ENCODE measurements around the gene TP53.
A peak's percentile ranks its signal among the peaks of the same experiment; 100 is the strongest.
"Not testable (repeated sequence)": the region's sequence is repeated elsewhere in the genome, so short reads cannot be mapped to it uniquely, and the experiment has no call there.

The TP53 gene

DNA sequence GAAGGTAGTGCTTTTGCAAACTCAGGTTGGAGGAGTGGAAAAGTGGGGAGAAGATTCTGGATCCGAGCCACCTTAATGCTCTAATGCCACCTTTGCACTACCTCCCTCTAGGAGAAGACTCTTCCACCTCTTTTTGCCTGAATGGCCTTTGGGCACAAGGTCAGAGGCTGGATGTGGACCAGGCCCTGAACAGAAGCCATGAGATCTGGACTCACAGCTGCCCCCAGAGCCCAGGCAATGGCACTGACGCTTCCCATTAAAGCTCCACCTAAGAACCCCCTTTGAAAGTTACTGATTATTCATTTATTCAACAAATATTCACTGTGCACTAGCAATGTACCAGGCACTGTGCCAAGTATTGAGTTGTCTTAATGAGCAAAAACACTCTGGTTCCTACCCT lies 54.2 kb downstream of the TP53 start:
- H3K36me3 Mint-ChIP-seq = no peaks in the 10 kb centered on the region
- H3K27ac Mint-ChIP-seq = no peak overlapping the region
- H3K4me3 Mint-ChIP-seq = no peak overlapping the region
- no peaks in the 10 kb centered on the region for H3K27me3 Mint-ChIP-seq
- no peaks in the 10 kb centered on the region for H3K9me3 Mint-ChIP-seq (ENCODE audit: low read depth)
- H3K4me1 Mint-ChIP-seq (ENCODE audit: low read depth) = peaks cover 2% of the 10 kb centered on the region

DNA sequence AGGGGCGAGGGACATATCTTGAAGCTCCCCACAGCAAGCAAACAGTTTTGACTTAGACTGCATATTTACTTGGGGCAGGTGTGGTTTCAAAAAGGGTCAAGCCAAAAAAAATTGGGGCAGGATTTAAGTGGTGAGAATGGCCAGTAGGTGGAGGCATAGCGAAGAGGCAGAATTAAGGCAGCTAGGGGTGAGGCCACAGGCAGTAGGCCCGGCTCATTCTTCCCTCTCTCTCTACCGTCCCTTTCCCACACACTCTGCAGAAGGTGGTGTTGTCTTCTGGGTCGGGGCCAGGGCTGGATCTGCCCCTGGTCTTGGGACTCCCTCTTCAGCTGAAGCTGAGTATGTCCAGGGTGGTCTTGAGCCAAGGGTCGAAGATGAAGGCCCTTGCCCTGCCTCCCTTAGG lies 54.8 kb downstream of the TP53 start:
- Mint-ChIP-seq H3K36me3 (no peaks in the 10 kb centered on the region), H3K27me3 (no peaks in the 10 kb centered on the region), H3K4me1 (ENCODE audit: low read depth) (peaks cover 4% of the 10 kb centered on the region), H3K4me3 (no peak overlapping the region), H3K27ac (no peak overlapping the region), H3K9me3 (ENCODE audit: low read depth) (no peaks in the 10 kb centered on the region)

DNA sequence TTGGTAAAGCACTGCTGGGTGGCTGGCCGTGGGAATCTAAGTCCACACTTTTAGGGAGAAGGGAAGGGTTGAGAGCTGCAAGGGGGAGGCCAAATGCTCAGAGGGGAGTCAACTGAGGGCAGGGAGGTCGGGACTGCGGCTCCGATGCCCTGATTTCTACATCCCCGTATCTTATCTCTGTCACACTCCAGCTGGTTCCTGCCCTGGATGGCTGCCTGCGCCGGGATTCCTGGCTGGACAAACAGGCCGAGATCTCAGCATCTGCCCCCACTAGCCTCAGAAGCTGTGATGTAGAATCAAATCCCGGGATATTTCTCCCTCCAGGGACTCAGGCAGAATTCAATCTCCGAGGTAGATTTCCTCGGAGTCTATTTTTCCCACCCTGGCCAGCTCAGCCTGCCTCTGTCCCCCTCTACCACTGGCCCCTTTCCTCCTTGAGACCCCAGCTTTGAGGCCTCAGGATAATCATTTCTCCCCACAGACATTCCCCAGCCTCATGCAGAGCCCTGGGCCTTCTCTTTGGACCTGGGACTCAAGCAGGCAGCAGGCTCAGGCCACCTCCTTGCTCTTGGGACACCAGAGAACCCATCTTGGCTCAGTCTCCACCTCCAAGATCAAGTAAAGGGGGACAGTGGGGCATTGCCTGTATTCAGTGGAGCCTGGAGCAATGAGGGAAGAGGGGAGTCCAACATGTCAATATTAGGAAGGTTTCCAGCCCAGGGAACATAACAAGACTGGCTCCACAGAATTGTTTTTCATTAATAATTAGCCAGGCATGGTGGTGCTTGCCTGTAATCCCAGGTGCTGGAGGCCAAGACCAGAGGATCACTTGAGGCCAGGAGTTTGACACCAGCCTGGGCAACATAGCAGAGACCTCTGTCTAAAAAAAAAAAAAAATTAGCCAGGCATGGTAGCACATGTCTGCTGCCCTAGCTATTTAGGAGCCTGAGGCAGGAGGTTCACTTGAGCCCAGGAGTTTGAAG lies 55.6 kb downstream of the TP53 start:
- H3K27ac Mint-ChIP-seq = no peak overlapping the region
- no peaks in the 10 kb centered on the region for H3K27me3 Mint-ChIP-seq
- H3K36me3 Mint-ChIP-seq = no peaks in the 10 kb centered on the region
- peaks cover 8% of the 10 kb centered on the region for H3K4me1 Mint-ChIP-seq (ENCODE audit: low read depth)
- H3K9me3 Mint-ChIP-seq (ENCODE audit: low read depth) = no peaks in the 10 kb centered on the region
- no peak overlapping the region for H3K4me3 Mint-ChIP-seq

DNA sequence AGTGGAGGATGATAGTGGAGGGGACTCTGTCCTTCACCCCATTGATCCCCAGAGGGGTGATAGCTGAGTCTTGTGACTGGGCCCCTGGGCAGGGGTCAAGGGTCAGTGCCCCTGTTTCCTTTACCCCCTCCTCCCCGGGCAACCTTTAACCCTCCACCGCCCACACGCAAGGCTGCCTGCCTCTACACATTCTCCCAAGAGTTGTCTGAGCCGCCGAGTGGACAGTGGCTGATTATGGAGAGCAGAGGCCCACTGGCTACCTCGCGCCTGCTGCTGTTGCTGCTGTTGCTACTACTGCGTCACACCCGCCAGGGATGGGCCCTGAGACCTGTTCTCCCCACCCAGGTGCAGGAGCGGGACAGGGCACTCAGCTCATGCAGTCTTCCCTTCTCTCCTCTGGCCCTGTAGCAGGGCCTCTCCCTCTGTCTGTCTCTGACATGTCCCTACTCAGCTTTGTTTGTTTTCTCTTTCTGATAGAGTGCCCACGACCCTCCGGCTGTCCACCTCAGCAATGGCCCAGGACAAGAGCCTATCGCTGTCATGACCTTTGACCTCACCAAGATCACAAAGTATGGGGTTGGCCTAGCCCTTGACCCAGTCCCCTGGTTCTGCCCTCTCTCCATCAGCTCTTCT lies 57.2 kb downstream of the TP53 start, which contains the start of gene SHBG:
TSS of gene SHBG (plus strand) at position 197 of the 633 bp plus-strand sequence. CDS start at position 235, 38 bp downstream.
- Mint-ChIP-seq H3K9me3 (ENCODE audit: low read depth) (no peaks in the 10 kb centered on the region), H3K27ac (no peak within 1 kb of the TSS), H3K4me3 (no peak within 1 kb of the TSS), H3K4me1 (ENCODE audit: low read depth) (peaks cover 13% of the 10 kb centered on the region), H3K27me3 (no peaks in the 10 kb centered on the region), H3K36me3 (peaks cover 2% of the 10 kb centered on the region)

DNA sequence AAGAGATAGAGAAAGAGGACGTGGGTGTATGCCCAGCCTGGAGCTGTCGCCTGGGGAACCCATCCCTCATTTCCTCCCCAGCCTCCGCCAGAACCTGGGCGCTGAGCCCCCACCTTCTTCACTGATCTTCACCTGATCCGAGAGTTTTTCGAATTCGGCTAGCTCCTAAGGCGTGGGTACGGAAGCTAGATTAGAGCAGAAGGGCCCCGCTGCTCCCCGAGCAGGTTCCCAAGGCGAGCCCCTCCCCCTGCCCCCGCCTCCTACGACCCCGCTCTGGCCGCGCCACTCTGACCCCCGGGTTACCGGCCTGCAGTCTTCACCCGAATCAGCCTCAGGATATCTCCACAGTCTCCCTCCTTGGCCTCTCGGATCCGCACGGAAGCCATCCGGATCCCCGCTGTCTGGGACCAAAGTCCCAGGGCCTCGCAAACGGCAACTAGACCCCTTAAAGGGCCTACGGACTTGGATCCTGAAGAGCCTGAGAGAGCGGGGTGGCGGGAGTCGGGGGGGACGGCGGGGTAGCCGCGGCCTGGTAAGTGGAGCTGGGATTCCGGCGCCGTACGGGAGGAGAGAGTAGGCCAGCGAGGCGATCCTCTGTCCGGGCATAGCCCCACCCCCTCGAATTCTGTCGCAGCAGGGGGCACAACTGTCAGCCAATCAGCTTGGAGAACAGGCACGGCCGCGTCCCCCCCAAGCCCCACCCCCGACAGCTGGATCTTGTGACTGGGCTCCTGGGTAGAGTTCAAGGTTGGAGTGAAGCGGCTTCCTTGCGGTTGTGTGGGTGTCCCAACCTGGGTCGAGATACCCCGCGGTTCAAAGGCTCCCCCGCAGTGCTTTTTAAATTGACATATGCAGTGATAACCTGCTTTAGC lies 59.8 kb downstream of the TP53 start, which contains the start of gene SAT2:
TSS of gene SAT2 (minus strand) at position 572 of the 872 bp plus-strand sequence. CDS start at position 386, 186 bp downstream.
- Mint-ChIP-seq H3K27me3 (no peaks in the 10 kb centered on the region), H3K36me3 (peaks cover 2% of the 10 kb centered on the region), H3K4me1 (ENCODE audit: low read depth) (peaks cover 13% of the 10 kb centered on the region), H3K9me3 (ENCODE audit: low read depth) (no peaks in the 10 kb centered on the region), H3K4me3 (peak within 1 kb of the TSS; percentile 90), H3K27ac (peak within 1 kb of the TSS; percentile 54)

DNA sequence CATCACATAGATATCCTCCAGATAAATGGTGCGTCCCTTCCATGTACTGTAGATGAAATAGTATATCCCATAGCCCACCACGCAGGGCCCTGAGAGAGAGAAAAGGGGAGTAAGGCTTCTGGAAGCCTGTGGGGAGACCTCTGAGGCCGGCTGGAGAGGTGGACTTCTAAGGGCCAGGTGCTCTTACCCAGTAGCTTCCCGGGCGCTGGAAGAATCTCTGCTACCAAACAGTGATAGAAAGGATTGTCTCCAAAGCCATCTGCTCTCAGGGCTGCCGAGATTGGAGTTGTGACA lies 60.4 kb downstream of the TP53 start:
- Mint-ChIP-seq H3K4me3 (peak overlapping the region; percentile 90), H3K27ac (no peak overlapping the region), H3K4me1 (ENCODE audit: low read depth) (peaks cover 13% of the 10 kb centered on the region), H3K9me3 (ENCODE audit: low read depth) (no peaks in the 10 kb centered on the region), H3K27me3 (no peaks in the 10 kb centered on the region), H3K36me3 (peaks cover 2% of the 10 kb centered on the region)

DNA sequence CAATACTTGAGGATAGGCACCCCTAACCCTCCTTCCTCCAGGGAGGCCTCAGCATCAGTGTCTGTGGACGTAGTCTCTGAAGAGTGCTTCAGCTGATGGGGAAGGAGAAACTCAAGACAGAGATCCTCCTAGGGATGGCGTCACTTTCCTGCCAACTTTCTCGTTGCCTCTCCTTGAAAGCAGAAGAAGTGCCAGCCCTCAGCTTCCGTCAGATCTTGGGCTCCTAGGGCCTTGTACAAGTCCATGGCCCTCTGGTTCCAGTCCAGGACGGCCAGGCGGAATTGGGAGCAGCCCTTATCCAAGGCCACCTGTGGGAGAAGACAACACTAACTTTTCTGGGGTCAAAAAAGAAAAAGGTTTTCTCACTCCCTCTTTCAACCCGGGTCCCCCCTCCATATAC lies 61.0 kb downstream of the TP53 start:
- H3K36me3 Mint-ChIP-seq = peaks cover 2% of the 10 kb centered on the region
- no peaks in the 10 kb centered on the region for H3K27me3 Mint-ChIP-seq
- H3K27ac Mint-ChIP-seq = no peak overlapping the region
- no peaks in the 10 kb centered on the region for H3K9me3 Mint-ChIP-seq (ENCODE audit: low read depth)
- H3K4me3 Mint-ChIP-seq = peak overlapping the region; percentile 90
- peaks cover 13% of the 10 kb centered on the region for H3K4me1 Mint-ChIP-seq (ENCODE audit: low read depth)

DNA sequence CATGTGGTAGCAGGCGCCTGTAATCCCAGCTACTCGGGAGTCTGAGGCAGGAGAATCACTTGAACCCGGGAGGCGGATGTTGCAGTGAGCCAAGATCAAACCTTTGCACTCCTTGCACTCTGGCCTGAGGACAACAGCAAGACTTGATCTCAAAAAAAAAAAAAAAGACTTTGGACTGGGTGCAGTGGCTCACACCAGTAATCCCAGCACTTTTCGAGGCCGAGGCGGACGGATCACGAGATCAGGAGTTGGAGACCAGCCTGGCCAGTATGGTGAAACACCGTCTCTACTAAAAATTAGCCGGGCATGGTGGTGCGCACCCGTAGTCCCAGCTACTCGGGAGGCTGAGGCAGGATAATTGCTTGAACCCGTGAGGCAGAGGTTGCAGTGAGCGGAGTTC lies 61.5 kb downstream of the TP53 start:
- H3K27me3 Mint-ChIP-seq; H3K4me3 Mint-ChIP-seq; H3K27ac Mint-ChIP-seq; H3K36me3 Mint-ChIP-seq; H3K9me3 Mint-ChIP-seq (ENCODE audit: low read depth): not testable (repeated sequence)
- peaks cover 13% of the 10 kb centered on the region for H3K4me1 Mint-ChIP-seq (ENCODE audit: low read depth)

DNA sequence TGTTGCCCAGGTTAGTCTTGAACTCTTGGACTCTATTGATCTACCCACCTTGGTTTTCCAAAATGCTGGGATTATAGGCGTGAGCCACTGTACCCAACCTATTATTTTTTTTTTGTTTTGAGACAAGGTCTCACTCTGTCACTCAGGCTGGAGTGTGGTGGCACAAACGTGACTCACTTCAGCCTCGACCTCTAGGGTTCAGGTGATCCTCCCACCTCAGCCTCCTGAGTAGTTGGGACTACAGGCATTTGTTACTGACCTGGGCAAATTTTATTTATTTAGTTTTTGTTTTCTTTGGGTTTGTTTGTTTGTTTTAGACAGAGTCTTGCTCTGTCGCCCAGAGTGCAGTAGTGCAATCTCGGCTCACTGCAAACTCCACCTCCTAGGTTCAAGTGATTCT lies 63.6 kb downstream of the TP53 start:
- Mint-ChIP-seq H3K27me3 (no peaks in the 10 kb centered on the region), H3K4me3 (no peak overlapping the region), H3K9me3 (ENCODE audit: low read depth) (no peaks in the 10 kb centered on the region), H3K27ac (no peak overlapping the region), H3K4me1 (ENCODE audit: low read depth) (peaks cover 13% of the 10 kb centered on the region), H3K36me3 (peaks cover 2% of the 10 kb centered on the region)

DNA sequence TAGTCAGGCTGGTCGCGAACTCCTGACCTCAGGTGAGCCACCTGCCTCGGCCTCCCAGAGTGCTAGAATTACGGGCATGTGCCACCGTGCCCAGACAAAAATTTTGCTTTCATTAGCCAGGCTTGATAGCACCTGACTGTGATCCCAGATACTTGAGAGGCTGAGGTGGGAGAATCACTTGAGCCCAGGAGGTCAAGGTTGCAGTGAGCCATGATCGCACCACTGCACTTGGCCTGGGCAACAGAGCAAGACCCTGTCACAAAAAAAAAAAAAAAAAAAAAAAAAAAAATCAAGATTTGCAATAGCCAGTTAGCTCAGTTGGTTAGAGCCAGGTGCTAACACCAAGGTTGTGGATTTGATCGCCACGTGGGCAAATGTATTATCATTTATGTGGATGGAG lies 66.5 kb downstream of the TP53 start:
- Mint-ChIP-seq H3K27ac (no peak overlapping the region), H3K36me3 (no peaks in the 10 kb centered on the region), H3K9me3 (ENCODE audit: low read depth) (no peaks in the 10 kb centered on the region), H3K27me3 (no peaks in the 10 kb centered on the region), H3K4me3 (no peak overlapping the region), H3K4me1 (ENCODE audit: low read depth) (no peaks in the 10 kb centered on the region)

DNA sequence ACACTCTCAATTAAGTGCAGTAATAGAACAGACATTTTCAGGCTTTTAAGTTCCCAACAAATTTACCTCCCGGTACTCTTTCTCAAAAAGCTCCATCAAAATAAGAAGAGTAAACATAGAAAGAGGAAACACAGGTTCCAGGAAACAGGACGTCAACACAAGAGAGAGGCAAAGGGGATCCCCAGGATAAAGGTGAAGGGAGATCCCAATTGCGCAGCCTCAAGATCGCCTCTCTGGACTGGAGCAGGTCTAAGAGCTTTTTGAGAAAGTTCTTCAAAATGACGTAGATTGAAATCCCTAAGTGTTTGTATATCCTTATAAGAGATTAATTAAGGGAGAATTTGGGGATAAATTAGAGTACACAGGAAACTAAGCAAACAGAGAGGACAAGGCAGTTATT lies 68.7 kb downstream of the TP53 start:
- Mint-ChIP-seq H3K27ac (no peak overlapping the region), H3K27me3 (no peaks in the 10 kb centered on the region), H3K4me3 (no peak overlapping the region), H3K36me3 (no peaks in the 10 kb centered on the region), H3K4me1 (ENCODE audit: low read depth) (peaks cover 4% of the 10 kb centered on the region), H3K9me3 (ENCODE audit: low read depth) (no peaks in the 10 kb centered on the region)

Data from activated naive CD8-positive, alpha-beta T cell (primary cell).